ENCODE measurements around the gene TMEM259.

The TMEM259 gene

GRCh38 chr19:1017906-1018305 is 3.0 kb downstream of the TMEM259 start:
- H3K4me3 ChIP-seq (ENCODE audit: low read depth, low read length): no peak overlapping the region

GRCh38 chr19:1017115-1017905 is 3.6 kb downstream of the TMEM259 start:
- no peak overlapping the region for H3K4me3 ChIP-seq (ENCODE audit: low read depth, low read length)

GRCh38 chr19:1016647-1017114 is 4.2 kb downstream of the TMEM259 start:
- H3K4me3 ChIP-seq (ENCODE audit: low read depth, low read length): no peak overlapping the region

GRCh38 chr19:1015782-1016646 is 4.9 kb downstream of the TMEM259 start:
- no peak overlapping the region for H3K4me3 ChIP-seq (ENCODE audit: low read depth, low read length)

DNA sequence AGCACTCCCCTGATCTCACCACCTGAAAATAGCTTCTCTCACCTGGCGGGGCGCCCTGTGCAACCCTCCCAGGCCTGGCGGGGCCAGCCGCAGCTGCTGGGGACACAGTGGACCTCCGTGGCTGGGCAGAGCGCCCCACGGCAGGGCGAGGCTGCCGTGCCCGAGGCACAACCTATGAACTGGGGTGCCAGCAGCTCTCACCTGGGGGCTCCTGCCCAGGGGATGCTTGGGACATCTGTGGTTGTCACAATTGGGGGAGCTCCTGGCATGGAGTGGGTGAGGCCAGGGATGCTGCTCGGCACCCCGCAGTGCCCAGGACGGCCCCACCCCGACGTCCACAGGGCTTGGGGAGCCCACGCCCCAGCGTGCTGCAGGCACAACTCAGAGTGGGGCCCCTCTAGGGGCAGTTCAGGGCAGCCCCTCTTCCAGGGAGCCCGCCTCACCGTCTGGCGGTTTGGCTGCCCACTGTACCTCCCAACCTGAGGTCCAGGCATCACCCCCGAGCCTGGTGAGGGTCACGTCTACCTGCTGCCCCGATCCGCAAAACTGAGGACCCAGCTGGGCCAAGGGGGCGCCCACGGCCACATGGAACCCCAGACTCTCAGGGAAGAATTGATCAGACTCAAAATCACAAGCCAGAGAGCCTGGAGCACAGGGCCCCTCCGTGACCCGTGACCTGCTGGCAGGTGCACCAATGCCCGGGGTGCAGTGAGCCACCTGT is 5.7 kb downstream of the TMEM259 start:
- H3K4me3 ChIP-seq (ENCODE audit: low read depth, low read length): no peak overlapping the region

- H3K4me3 ChIP-seq (ENCODE audit: low read depth, low read length): no peak overlapping the region
Measured at GRCh38 chr19:1014161-1015060, 6.5 kb downstream of the TMEM259 start.

- H3K4me3 ChIP-seq (ENCODE audit: low read depth, low read length): no peak overlapping the region
Measured at GRCh38 chr19:1013218-1013617, 7.7 kb downstream of the TMEM259 start.

GRCh38 chr19:1012334-1012733 is 8.6 kb downstream of the TMEM259 start:
- no peak overlapping the region for H3K4me3 ChIP-seq (ENCODE audit: low read depth, low read length)

GRCh38 chr19:1011831-1012333 is 9.0 kb downstream of the TMEM259 start:
- H3K4me3 ChIP-seq (ENCODE audit: low read depth, low read length): no peak overlapping the region

DNA sequence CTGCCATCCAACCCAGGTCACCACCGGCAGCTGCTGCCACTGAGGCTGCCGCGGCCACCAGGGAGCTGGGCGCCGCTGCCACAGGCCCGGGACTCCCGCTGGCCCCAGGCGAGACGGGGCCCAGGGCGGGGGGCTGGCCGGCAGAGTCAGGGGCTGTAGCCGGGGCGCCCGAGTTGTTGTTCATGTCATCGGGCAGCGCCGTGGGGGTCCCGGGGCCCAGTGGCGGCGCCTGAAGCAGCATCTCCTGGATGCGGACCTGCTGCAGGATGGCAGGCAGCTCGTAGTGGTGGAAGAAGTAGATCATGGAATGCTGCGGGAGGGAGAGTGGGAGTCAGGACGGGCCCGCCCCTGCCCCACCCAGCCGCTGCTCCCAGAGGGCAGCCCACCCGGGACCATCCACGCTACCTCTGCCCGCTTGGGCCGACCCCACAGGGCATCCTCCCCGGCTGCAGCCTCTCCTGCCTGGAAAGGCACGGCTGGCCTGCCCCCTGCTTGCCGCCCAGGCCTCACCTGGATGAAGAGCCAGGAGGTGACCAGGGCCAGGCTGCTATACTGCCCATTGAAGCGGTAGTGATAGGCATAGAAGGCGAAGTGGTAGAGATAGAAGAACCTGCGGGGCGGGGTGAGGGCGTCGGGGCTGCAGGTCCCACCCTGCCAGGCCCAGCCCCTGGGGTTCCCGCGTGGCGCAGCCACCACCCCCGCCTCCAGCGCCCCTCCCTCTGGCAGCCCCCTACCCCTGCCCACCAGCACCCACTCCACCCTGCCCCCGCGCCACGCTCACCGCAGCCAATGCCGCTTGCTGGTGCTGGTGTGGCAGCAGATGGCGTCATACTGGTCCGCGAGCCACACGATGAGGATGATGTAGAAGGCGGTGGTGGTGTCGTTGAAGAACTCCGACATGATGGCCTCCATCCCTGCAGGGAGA is 10.1 kb downstream of the TMEM259 start:
- no peak overlapping the region for H3K4me3 ChIP-seq (ENCODE audit: low read depth, low read length)

DNA sequence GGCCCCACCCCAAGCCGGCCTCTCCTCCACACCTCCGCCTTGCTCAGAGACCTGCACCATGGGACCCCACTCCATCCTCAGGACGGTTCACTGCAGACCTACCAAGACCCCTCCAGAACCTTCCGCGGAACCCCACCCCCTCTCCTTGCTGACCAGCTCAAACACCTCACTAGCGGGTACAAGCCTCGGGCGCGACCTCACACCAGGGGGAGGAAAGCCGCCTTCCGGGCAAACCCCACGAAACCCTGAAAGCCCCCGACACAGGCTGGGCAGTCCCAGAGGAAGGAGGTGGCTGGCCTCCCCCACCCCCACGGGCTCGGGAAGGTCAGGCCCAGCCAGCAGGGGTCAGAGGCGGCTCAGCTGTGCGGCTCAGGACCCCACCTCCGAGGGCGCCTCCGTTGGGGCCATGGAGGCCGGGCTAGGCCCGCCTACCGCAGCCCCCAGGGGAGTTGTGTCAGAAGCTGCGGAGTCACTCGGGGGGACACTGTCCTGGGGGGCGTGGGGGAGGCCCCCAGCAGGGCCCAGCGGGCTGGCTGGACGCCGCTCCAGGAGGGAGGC is 10.9 kb downstream of the TMEM259 start:
- H3K4me3 ChIP-seq (ENCODE audit: low read depth, low read length): no peak overlapping the region

DNA sequence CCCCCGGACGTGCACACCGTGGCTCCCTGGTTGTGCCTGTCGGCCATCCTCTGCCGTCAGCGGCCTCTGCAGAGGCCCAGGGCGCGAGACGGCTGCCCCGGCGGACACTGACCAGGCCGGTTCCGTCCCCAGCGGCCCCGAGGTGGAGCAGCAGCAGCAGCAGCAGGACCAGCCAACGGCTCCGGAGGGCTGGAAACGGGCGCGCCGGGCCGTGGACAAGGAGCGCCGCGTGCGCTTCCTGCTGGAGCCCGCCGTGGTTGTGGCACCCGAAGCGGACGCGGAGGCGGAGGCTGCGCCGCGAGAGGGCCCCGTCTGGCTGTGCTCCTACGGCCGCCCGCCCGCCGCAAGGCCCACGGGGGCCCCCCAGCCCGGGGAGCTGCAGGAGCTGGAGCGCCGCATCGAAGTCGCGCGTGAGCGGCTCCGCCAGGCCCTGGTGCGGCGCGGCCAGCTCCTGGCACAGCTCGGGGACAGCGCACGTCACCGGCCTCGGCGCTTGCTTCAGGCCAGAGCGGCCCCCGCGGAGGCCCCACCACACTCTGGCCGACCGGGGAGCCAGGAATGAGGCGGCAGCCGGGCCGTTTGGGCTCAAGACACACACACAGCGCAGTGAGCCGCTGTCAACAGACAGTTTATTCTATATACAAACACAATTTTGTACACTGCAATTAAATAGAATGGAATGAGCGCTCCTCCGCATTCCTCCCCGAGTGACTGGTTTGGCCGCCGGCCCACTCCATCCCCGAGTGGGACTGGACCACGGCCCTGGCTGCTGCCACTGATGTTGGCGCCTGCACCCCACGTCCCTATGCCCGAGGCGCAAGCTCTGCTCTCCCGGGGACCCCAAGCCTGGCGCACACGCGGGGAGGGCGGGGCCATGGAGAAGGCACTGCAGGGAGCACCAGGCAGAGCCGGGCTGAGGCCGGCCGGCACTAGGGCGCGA is 11.6 kb downstream of the TMEM259 start:
- H3K4me3 ChIP-seq (ENCODE audit: low read depth, low read length): no peak overlapping the region

DNA sequence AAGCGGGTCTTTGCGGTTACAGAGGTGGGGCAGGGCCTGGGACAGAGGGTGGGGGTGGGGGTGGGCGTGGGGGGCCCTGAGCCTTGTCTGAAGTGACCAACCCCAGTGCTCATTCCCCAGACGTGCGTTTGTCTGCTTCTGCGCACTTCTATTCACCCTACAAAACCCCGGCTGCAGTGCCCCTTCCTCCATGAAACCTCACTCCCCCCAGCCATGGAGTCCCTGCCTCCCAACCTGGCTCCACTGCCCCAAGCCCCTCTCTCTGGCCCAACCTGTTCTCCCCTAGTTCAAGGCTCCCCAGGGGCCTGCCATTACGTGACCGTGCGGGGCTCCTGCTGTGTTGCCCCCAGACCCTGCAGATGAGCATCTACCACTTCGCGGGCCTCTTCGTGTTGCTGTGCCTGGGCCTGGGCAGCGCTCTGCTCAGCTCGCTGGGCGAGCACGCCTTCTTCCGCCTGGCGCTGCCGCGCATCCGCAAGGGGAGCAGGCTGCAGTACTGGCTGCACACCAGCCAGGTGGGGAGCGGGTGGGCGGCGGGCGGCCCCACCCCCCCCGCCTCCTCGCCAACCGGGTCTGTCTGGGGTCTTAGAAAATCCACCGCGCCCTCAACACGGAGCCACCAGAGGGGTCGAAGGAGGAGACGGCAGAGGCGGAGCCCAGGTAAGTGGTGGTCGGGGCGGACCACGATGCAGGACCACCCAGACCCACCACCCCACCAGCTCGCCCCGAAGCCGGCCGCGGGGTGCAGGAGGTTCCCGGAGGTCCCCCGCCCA is 12.5 kb downstream of the TMEM259 start:
- H3K4me3 ChIP-seq (ENCODE audit: low read depth, low read length): no peak overlapping the region

DNA sequence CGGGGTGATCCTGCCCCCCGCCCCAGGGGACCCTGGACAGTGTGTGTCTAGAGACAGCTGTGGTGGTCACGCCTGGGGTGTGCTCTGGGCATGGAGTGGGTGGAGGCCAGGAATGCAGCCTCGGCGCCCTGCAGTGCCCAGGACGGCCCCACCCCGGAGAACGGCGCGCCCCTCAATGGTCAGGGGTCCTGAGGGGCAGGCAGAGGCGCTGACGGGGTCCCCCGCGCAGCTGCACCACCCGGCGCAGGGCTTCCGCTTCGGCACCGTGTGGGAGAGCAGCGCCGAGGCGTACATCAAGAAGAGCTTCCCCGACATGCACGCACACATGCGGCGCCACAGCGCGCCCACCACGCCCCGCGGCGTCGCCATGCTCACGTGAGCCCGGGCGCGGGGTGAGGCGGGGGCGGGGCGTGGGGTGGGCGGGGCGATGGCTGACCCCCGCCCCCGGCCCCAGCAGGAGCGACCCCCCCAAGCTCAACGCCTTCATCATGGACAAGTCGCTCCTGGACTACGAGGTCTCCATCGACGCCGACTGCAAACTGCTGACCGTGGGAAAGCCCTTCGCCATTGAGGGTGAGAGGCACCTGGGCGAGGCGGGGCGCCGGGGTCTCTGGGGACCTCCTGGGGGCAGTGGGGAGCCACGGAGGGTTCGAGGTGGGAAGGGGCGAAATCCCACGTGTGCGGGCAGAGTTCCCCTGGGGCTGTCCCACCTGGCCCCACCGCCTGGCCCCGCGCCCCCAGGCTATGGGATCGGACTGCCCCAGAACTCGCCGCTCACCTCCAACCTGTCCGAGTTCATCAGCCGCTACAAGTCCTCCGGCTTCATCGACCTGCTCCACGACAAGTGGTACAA is 13.3 kb downstream of the TMEM259 start:
- H3K4me3 ChIP-seq (ENCODE audit: low read depth, low read length): no peak overlapping the region

DNA sequence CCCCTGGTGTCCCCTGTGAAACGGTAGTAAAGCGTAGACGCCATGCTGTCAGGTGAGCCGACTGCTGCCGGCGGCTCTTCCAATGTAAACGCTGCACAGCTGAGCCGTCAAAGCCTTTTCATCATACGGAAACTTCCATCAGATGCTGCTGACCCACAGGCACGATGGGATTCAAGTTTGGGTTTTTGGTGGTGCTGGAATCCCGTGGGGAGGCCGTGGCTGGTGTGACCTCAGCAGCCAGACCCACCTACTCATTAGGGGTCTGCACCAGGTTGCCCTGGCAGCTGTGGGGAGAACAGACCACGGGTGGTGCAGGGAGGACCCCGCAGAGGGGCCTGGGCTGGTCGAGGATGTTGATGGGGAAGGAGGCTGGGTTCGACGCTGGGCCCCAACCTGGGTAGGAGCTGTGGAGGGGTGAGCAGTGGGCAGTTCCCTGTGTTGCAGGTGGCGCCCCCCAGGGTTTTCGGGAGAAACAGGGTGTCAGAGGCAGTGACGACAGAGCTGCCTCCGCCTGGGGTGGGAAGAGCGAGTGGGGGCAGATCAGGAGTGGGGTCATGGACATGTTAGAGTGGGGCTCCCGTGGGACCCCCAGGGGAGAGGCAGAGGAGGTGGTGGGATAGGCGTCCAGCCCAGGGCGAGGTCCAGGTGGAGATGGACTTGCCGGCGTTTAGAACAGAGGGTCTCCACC is 14.1 kb downstream of the TMEM259 start:
- no peak overlapping the region for H3K4me3 ChIP-seq (ENCODE audit: low read depth, low read length)
